Type B pancreatic cell (in vitro differentiated cells): ENCODE data around the gene CCDC180. TPM values are rescaled to one million over a fixed set of nuclear protein-coding genes. Genes with fewer than 3 reads are reported as not detected.
"Not testable (repeated sequence)": the region's sequence is repeated elsewhere in the genome, so short reads cannot be mapped to it uniquely, and the experiment has no call there.

Experiments
- DNase-seq: peaks from one replicate; pipeline ENCODE4 v3.0.0; 2021; ENCODE audit warnings: mixed read lengths; ENCODE audit not compliant: unreplicated experiment; ENCODE audit errors: extremely low spot score
- H3K27ac Mint-ChIP-seq: 2 replicates; pipeline ENCODE4 v1.8.0; 2021; ENCODE audit warnings: mild to moderate bottlenecking, mixed read lengths
- H3K27me3 Mint-ChIP-seq: 2 replicates; pipeline ENCODE4 v1.8.0; 2021; ENCODE audit warnings: mixed read lengths
- H3K36me3 Mint-ChIP-seq: 2 replicates; pipeline ENCODE4 v1.8.0; 2021; ENCODE audit warnings: mixed read lengths
- H3K4me1 Mint-ChIP-seq: one replicate; pipeline ENCODE4 v1.8.0; 2021; ENCODE audit warnings: mixed read lengths; ENCODE audit not compliant: unreplicated experiment
- H3K4me3 Mint-ChIP-seq: 2 replicates; pipeline ENCODE4 v1.8.0; 2021; ENCODE audit warnings: mild to moderate bottlenecking, mixed read lengths
- H3K9me3 Mint-ChIP-seq: 2 replicates; pipeline ENCODE4 v1.8.0; 2021; ENCODE audit warnings: mixed read lengths
- long read RNA-seq: library from polyadenylated mRNA; unstranded; transcript quantifications from one replicate; pipeline ENCODE4 v2.0.0, GENCODE V29; 2020
- total RNA-seq: library from RNA; stranded (reverse); gene quantifications from 2 replicates; pipeline ENCODE4 v1.2.1, GENCODE V29; 2021; ENCODE audit warnings: low replicate concordance
- TF ChIP-seq, protein P1 (sequence below): fragments of 200-600 bp; sonication (generic); conservative IDR thresholded peaks from 2 replicates; pipeline ENCODE4 v1.5.0; 2021; ENCODE audit warnings: antibody characterized with exemption, mild to moderate bottlenecking

The CCDC180 gene
- 2.2 and 7.0 TPM in 2 replicates for total RNA-seq
- long read RNA-seq: 0 reads

DNA sequence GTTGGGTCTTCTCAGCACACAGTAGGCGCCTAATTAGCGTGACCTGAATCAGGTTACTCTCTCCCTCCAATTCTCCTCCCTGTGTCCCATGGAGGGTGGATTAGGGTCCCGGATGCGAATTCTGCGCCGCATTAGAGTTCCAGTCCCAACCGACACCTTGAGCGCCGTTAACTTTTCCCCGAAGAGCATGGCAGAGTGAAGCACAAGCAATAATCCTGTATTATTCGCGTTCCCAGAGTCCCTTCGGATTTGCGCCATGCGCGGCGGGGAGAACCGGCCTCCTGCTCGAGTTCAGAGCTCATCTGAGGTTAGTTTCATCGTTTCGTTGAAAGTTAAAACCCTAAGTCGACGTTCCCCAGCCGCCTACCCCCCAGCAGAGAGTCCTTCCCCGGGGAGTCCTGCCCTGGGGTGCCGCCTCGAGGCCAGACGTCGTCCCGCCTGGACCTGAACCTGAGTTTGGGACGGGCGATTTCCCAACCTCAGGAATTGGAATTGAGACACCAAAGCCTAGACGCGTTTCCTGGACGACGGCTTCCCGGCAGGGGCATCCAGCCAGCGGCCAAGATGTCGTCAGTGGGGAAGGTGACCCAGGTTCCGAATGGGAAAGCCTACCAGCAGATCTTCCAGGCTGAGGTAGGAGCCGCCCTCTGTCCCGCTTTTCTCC, at the start of gene CCDC180:
Gene CCDC180, plus strand, starts transcription at position 160 of the 664 bp plus-strand sequence. Its CDS starts 405 bp downstream, at position 565.
- Mint-ChIP-seq H3K27me3 (no peaks in the 10 kb centered on the region), H3K4me3 (no peak within 1 kb of the TSS), H3K27ac (no peak within 1 kb of the TSS), H3K9me3 (peaks cover 14% of the 10 kb centered on the region), H3K4me1 (no peaks in the 10 kb centered on the region), H3K36me3 (no peaks in the 10 kb centered on the region)
- no peak for DNase-seq
- TF ChIP-seq, protein P1, sequence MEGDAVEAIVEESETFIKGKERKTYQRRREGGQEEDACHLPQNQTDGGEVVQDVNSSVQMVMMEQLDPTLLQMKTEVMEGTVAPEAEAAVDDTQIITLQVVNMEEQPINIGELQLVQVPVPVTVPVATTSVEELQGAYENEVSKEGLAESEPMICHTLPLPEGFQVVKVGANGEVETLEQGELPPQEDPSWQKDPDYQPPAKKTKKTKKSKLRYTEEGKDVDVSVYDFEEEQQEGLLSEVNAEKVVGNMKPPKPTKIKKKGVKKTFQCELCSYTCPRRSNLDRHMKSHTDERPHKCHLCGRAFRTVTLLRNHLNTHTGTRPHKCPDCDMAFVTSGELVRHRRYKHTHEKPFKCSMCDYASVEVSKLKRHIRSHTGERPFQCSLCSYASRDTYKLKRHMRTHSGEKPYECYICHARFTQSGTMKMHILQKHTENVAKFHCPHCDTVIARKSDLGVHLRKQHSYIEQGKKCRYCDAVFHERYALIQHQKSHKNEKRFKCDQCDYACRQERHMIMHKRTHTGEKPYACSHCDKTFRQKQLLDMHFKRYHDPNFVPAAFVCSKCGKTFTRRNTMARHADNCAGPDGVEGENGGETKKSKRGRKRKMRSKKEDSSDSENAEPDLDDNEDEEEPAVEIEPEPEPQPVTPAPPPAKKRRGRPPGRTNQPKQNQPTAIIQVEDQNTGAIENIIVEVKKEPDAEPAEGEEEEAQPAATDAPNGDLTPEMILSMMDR: no peak

DNA sequence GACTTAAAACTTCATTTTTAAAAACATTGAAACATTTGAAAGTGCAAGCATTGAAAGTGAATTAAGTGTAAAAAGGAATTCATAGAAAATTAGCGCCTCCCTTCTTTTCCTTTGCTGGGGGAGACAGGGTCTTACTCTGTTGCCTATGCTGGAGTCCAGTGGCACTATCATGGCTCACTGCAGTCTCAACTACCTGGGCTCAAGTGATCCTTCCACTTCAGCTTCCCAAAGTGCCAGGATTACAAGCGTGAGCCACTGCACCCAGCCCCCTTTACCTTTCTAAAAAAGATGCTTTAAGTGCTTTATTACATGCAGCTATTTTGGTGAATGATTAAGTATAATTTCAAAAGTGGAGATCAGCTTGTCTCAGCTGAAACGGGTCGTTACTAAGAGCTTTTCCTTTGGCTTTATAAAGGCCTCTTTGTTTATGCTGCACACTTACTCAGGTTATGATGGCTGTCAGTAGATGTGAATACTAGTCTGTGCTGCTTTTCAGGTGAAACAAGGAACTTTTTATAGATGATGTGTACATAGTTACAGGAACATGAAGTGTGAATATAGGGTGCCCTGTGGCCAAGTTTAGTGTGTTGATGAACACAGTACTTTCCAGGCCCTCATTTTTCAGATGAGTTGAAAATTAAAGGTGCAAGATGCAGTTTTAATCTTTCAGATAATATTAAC, 47.5 kb upstream of the CCDC180 start:
- H3K4me3 Mint-ChIP-seq, H3K4me1 Mint-ChIP-seq, H3K27ac Mint-ChIP-seq, H3K9me3 Mint-ChIP-seq, H3K27me3 Mint-ChIP-seq, DNase-seq, H3K36me3 Mint-ChIP-seq: not testable (repeated sequence)

DNA sequence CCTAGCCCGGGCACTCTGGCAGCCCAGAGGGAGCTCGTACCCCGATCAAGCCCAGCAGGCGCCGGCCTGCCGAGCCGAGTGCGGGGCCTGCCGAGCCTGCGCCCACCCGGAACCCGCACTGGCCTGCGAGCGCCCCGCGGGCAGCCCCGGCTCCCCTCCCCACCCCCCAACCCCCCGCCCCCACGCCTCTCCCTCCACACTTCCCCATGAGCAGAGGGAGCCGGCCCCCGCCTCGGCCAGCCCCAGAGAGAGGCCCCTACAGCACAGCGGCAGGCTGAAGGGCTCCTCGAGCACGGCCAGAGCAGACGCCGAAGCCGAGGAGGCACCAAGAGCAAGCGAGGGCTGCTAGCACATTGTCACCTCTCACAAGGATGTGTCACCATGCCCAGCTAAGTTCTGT, 36.2 kb upstream of the CCDC180 start:
- Mint-ChIP-seq H3K36me3 (peaks cover 4% of the 10 kb centered on the region), H3K27ac (no peak overlapping the region), H3K27me3 (no peaks in the 10 kb centered on the region), H3K4me1 (no peaks in the 10 kb centered on the region), H3K9me3 (no peaks in the 10 kb centered on the region), H3K4me3 (no peak overlapping the region)
- TF ChIP-seq, protein P1: no peak
- DNase-seq: no peak

DNA sequence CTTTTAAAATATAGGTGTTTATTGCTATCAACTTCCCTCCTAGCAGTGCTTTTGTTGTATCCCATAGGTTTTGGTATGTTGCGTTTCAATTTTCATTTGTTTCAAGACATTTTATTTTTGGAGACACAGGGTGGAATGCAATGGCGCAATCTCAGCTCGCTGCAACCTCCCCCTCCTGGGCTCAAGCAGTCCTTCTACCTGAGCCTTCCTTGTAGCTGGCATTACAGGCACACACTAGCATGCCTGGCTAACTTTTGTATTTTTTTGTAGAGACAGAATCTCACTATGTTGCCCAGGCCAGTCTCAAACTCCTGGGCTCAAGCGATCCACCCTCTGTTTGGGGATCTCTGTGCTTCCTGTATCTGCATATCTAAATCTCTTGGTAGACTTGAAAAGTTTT, 35.4 kb upstream of the CCDC180 start:
- H3K36me3 Mint-ChIP-seq: peaks cover 4% of the 10 kb centered on the region
- TF ChIP-seq, protein P1: no peak
- H3K4me1 Mint-ChIP-seq: no peaks in the 10 kb centered on the region
- no peaks in the 10 kb centered on the region for H3K27me3 Mint-ChIP-seq
- no peak overlapping the region for H3K27ac Mint-ChIP-seq
- H3K9me3 Mint-ChIP-seq: no peaks in the 10 kb centered on the region
- H3K4me3 Mint-ChIP-seq: no peak overlapping the region
- DNase-seq: no peak

DNA sequence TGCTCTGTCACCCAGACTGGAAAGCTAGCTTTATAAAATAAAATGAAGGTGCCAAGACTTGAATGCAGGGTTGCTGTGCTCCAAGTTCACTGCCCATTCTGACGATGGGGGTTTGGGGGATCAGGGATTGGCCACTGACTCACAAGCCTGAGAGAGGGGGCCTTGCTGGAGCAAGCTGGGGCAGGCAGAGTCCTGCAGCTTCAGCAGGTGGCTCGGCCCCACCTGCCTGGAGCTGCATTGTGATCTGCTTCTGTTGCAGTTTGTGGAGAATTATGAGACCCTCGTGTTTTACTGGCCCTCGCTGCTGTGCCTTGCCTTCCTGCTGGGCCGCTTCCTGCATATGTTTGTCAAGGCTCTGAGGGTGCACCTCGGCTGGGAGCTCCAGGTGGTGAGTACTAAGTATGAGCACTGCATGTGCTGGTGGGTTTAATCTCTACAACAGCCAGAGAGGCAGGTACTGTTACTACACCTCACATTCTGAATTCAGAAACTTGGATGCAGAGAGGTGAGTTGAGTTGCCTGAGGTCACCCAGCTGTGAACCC, 31.1 kb upstream of the CCDC180 start:
- TF ChIP-seq, protein P1: no peak
- Mint-ChIP-seq H3K27ac (no peak overlapping the region), H3K4me3 (no peak overlapping the region), H3K9me3 (no peaks in the 10 kb centered on the region), H3K36me3 (peaks cover 13% of the 10 kb centered on the region), H3K27me3 (no peaks in the 10 kb centered on the region), H3K4me1 (no peaks in the 10 kb centered on the region)
- no peak for DNase-seq

DNA sequence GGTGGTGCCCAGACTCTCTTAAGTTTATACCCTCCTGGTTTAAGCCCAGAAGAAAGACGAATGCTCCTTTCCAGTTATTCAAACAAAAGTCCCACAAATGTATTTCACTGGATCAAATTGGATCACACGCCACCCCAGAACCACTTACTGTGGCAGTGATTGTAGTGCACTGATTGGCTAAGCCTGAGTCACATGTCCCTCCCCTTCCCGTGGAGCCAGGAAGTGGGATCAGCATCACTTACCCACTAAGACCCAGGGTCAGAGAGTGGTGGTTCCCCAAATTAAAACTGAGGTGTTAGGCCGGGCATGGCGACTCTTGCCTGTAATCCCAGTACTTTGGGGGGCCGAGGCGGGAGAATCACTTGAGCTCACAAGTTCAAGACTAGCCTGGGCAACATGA, 29.5 kb upstream of the CCDC180 start:
- TF ChIP-seq, protein P1: no peak
- no peaks in the 10 kb centered on the region for H3K9me3 Mint-ChIP-seq
- H3K4me1 Mint-ChIP-seq: no peaks in the 10 kb centered on the region
- DNase-seq: no peak
- no peak overlapping the region for H3K4me3 Mint-ChIP-seq
- H3K27ac Mint-ChIP-seq: no peak overlapping the region
- H3K36me3 Mint-ChIP-seq: peaks cover 23% of the 10 kb centered on the region
- no peaks in the 10 kb centered on the region for H3K27me3 Mint-ChIP-seq
